ENCODE measurements around the gene THOC6.

- TF ChIP-seq CTCF (IDR thresholded peaks at IDR 0.05) = no peak
- no peak for TF ChIP-seq POLR2A (IDR thresholded peaks at IDR 0.05)
Observed at GRCh38 chr16:2976673-2977072, 47.2 kb upstream of the THOC6 start.
